Measurements from ENCODE around the gene SPPL2B.

GRCh38 chr19:2306971-2307370, 21.5 kb upstream of the SPPL2B start:
- TF ChIP-seq POLR2A (IDR thresholded peaks at IDR 0.05) = no peak
- TF ChIP-seq CTCF (IDR thresholded peaks at IDR 0.05) = no peak
